HEK293 (cell line): ENCODE results near the gene FBLN2.

Source experiments
- CTCF ChIA-PET: fragments of 350-600 bp; formaldehyde crosslinking; extraction: SDS; loops from one replicate; lab custom pipeline; 2021; ENCODE audit warnings: antibody characterized with exemption; lab: Yijun Ruan, JAX
- POLR2A ChIA-PET: fragments of 300-600 bp; formaldehyde crosslinking; extraction: SDS; loops from one replicate; lab custom pipeline; 2020; ENCODE audit warnings: antibody characterized with exemption, inconsistent platforms; lab: Yijun Ruan, JAX
- H3K27ac ChIP-seq: fragments of 200-500 bp; sonication (Bioruptor generic); 2 replicates; pipeline ENCODE4 v1.5.1; 2014; ENCODE audit warnings: low read depth, low read length, control low read depth, inconsistent platforms; ENCODE audit errors: extremely low read depth
- H3K36me3 ChIP-seq, 2 experiments: fragments of 200-500 bp in 1 of 2; sonication (Bioruptor generic) in 1 of 2; 1 replicate in 1 of 2; 2 replicates in 1 of 2; pipeline ENCODE4 v1.5.1; 2014 to 2017; ENCODE audit warnings: inconsistent platforms in 2 of 2, low read length in 2 of 2; ENCODE audit not compliant: control insufficient read depth in 2 of 2, insufficient read depth in 1 of 2
- H3K4me1 ChIP-seq: fragments of 200-500 bp; sonication (Bioruptor generic); 2 replicates; pipeline ENCODE4 v1.5.1; 2014; ENCODE audit warnings: mild to moderate bottlenecking, low read length, inconsistent platforms; ENCODE audit not compliant: control insufficient read depth, insufficient read depth
- H3K4me3 ChIP-seq: 2 replicates; pipeline ENCODE4 v1.5.1; 2011; ENCODE audit warnings: low read depth, mild to moderate bottlenecking, control low read depth, low read length, moderate library complexity
- H3K9me3 ChIP-seq: fragments of 200-500 bp; sonication (Bioruptor generic); 2 replicates; pipeline ENCODE4 v1.5.1; 2014; ENCODE audit warnings: low read depth, low read length, inconsistent platforms; ENCODE audit not compliant: control insufficient read depth, insufficient read depth
- GLIS1 ChIP-seq: fragments of 450-650 bp; formaldehyde crosslinking; IDR thresholded peaks from 2 replicates; pipeline ENCODE4 v1.5.1; 2016; ENCODE audit warnings: missing biosample characterization, missing genetic modification characterization
- GLIS2 ChIP-seq: fragments of 450-650 bp; formaldehyde crosslinking; IDR thresholded peaks from 2 replicates; pipeline ENCODE4 v1.5.1; 2016; ENCODE audit warnings: missing biosample characterization, missing genetic modification characterization
- KLF1 ChIP-seq: fragments of 450-650 bp; formaldehyde crosslinking; IDR thresholded peaks from 2 replicates; pipeline ENCODE4 v1.5.1; 2016; ENCODE audit warnings: missing biosample characterization, missing genetic modification characterization
- KLF8 ChIP-seq: fragments of 450-650 bp; formaldehyde crosslinking; IDR thresholded peaks from 2 replicates; pipeline ENCODE4 v1.5.1; 2016; ENCODE audit warnings: missing biosample characterization, missing genetic modification characterization
- SCRT2 ChIP-seq: fragments of 450-650 bp; formaldehyde crosslinking; IDR thresholded peaks from 2 replicates; pipeline ENCODE4 v1.5.1; 2016; ENCODE audit warnings: missing biosample characterization, missing genetic modification characterization
- ZBTB1 ChIP-seq: fragments of 450-650 bp; formaldehyde crosslinking; IDR thresholded peaks from 2 replicates; pipeline ENCODE4 v1.5.1; 2016; ENCODE audit warnings: missing biosample characterization, missing genetic modification characterization
- ZBTB17 ChIP-seq: fragments of 450-650 bp; formaldehyde crosslinking; IDR thresholded peaks from 2 replicates; pipeline ENCODE4 v1.5.1; 2016; ENCODE audit warnings: missing biosample characterization, missing genetic modification characterization
- ZBTB20 ChIP-seq: fragments of 450-650 bp; formaldehyde crosslinking; IDR thresholded peaks from 2 replicates; pipeline ENCODE4 v1.5.1; 2016; ENCODE audit warnings: missing biosample characterization, missing genetic modification characterization
- ZBTB48 ChIP-seq: fragments of 450-650 bp; formaldehyde crosslinking; IDR thresholded peaks from 2 replicates; pipeline ENCODE4 v1.5.1; 2016; ENCODE audit warnings: missing biosample characterization, missing genetic modification characterization
- ZBTB7A ChIP-seq: fragments of 450-650 bp; formaldehyde crosslinking; IDR thresholded peaks from 2 replicates; pipeline ENCODE4 v1.5.1; 2016; ENCODE audit warnings: low read depth, missing biosample characterization, missing genetic modification characterization
- ZEB2 ChIP-seq: fragments of 450-650 bp; formaldehyde crosslinking; IDR thresholded peaks from 2 replicates; pipeline ENCODE4 v1.5.1; 2016; ENCODE audit warnings: missing biosample characterization, missing genetic modification characterization
- ZIC2 ChIP-seq: fragments of 450-650 bp; formaldehyde crosslinking; IDR thresholded peaks from 2 replicates; pipeline ENCODE4 v1.5.1; 2016; ENCODE audit warnings: missing biosample characterization, missing genetic modification characterization
- ZNF121 ChIP-seq: fragments of 450-650 bp; formaldehyde crosslinking; IDR thresholded peaks from 2 replicates; pipeline ENCODE4 v1.5.1; 2016; ENCODE audit warnings: missing biosample characterization, missing genetic modification characterization
- ZNF132 ChIP-seq: fragments of 450-650 bp; formaldehyde crosslinking; IDR thresholded peaks from 2 replicates; pipeline ENCODE4 v1.5.1; 2017; ENCODE audit warnings: missing biosample characterization, missing genetic modification characterization, borderline replicate concordance
- ZNF155 ChIP-seq: fragments of 450-650 bp; formaldehyde crosslinking; IDR thresholded peaks from 2 replicates; pipeline ENCODE4 v1.5.1; 2016; ENCODE audit warnings: missing biosample characterization, missing genetic modification characterization
- ZNF169 ChIP-seq: fragments of 450-650 bp; formaldehyde crosslinking; IDR thresholded peaks from 2 replicates; pipeline ENCODE4 v1.5.1; 2016; ENCODE audit warnings: missing biosample characterization, missing genetic modification characterization
- ZNF221 ChIP-seq: fragments of 450-650 bp; formaldehyde crosslinking; IDR thresholded peaks from 2 replicates; pipeline ENCODE4 v1.5.1; 2017; ENCODE audit warnings: missing biosample characterization, missing genetic modification characterization, borderline replicate concordance
- ZNF311 ChIP-seq: fragments of 450-650 bp; formaldehyde crosslinking; IDR thresholded peaks from 2 replicates; pipeline ENCODE4 v1.5.1; 2017; ENCODE audit warnings: missing biosample characterization, missing genetic modification characterization, borderline replicate concordance
- ZNF335 ChIP-seq: fragments of 450-650 bp; formaldehyde crosslinking; conservative IDR thresholded peaks from 2 replicates; pipeline ENCODE4 v1.5.1; 2016; ENCODE audit warnings: missing biosample characterization, missing genetic modification characterization
- ZNF366 ChIP-seq: fragments of 450-650 bp; formaldehyde crosslinking; conservative IDR thresholded peaks from 2 replicates; pipeline ENCODE4 v1.5.1; 2016; ENCODE audit warnings: missing biosample characterization, missing genetic modification characterization
- ZNF37A ChIP-seq: fragments of 450-650 bp; IDR thresholded peaks from 2 replicates; pipeline ENCODE4 v1.5.1; 2018; ENCODE audit warnings: missing biosample characterization, missing genetic modification characterization
- ZNF600 ChIP-seq: fragments of 450-650 bp; formaldehyde crosslinking; IDR thresholded peaks from 2 replicates; pipeline ENCODE4 v1.5.1; 2016; ENCODE audit warnings: missing biosample characterization, missing genetic modification characterization
- ZNF654 ChIP-seq: fragments of 450-650 bp; formaldehyde crosslinking; IDR thresholded peaks from 2 replicates; pipeline ENCODE4 v1.5.1; 2016; ENCODE audit warnings: low read depth, missing biosample characterization, missing genetic modification characterization
- ZNF664 ChIP-seq: fragments of 450-650 bp; formaldehyde crosslinking; IDR thresholded peaks from 2 replicates; pipeline ENCODE4 v1.5.1; 2016; ENCODE audit warnings: missing biosample characterization, missing genetic modification characterization
- ZXDB ChIP-seq: fragments of 450-650 bp; formaldehyde crosslinking; IDR thresholded peaks from 2 replicates; pipeline ENCODE4 v1.5.1; 2016; ENCODE audit warnings: missing biosample characterization, missing genetic modification characterization
- TF ChIP-seq, protein P1 (sequence below): fragments of 450-650 bp; formaldehyde crosslinking; IDR thresholded peaks from 2 replicates; pipeline ENCODE4 v1.5.1; 2017; ENCODE audit warnings: missing biosample characterization, missing genetic modification characterization
- TF ChIP-seq, protein P2 (sequence below): fragments of 450-650 bp; formaldehyde crosslinking; conservative IDR thresholded peaks from 2 replicates; pipeline ENCODE4 v1.5.1; 2016; ENCODE audit warnings: low read depth, missing biosample characterization, missing genetic modification characterization

The FBLN2 gene

DNA sequence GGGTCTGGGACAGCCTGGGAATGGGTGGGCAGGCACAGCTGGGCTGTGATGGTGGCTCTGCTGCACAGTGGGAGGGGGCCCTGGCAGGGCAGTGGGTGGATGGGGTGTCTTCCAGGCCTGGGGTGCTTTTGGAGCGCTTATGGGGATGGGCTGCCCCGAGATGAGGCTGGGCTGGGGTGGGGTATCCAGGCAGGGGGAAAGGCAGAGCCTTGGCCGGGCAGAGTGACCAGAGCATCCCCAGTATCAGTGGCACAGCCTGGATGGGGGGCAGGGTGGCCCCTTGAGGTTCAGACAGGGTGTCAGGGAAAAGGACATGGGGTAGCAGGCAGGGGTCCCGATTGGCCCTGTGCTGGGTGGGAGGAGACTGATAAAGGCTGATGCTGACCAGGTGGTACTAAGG, 42.2 kb upstream of the FBLN2 start:
- no peaks in the 10 kb centered on the region for H3K36me3 ChIP-seq
- H3K27ac ChIP-seq: no peak overlapping the region
- POLR2A ChIA-PET: interaction anchor here (0.5 kb wide), 1 partner anchor 24 kb away, joined by 3 read pairs; no protein-coding TSS in a partner anchor
- H3K4me1 ChIP-seq: peaks cover 6% of the 10 kb centered on the region; the same call in 1 of the 2 replicates
- no peaks in the 10 kb centered on the region for H3K9me3 ChIP-seq
- TF ChIP-seq ZEB2 (tag by site-specific recombination) (no peak), GLIS2 (tag by site-specific recombination) (peak; percentile 58; the same call in 1 of the 2 replicates)
- CTCF ChIA-PET: interaction anchor here (0.6 to 3.4 kb wide), 3 partner anchors 12 to 142 kb away, joined by 3 to 20 read pairs (median 4); no protein-coding TSS in a partner anchor
- no peak overlapping the region for H3K4me3 ChIP-seq

DNA sequence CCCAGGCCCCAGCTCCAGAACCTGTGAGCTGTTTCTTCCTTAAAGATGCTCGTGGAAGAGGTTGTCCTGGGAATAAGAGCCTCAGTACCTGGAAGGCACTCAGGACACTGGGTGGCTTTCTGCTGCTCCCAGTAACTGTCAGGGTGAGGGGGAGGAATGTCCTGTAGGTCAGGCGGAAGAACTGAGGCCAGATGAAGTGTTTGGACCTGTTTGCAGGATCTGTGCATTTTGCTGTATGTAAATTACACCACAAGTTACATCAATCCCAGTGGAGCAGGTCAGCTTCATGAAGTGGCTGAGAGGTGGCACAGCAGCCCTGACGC, 41.7 kb upstream of the FBLN2 start:
- H3K9me3 ChIP-seq: no peaks in the 10 kb centered on the region
- H3K36me3 ChIP-seq: no peaks in the 10 kb centered on the region
- no peak overlapping the region for H3K4me3 ChIP-seq
- TF ChIP-seq ZBTB17 (tag by site-specific recombination): peak; percentile 63; the same call in 1 of the 2 replicates
- TF ChIP-seq SCRT2 (tag by site-specific recombination): peak; percentile 29; the same call in 1 of the 2 replicates
- peak; percentile 82 for TF ChIP-seq ZNF600
- TF ChIP-seq ZNF169 (tag by site-specific recombination): no peak
- TF ChIP-seq ZNF664 (tag by site-specific recombination): no peak
- CTCF ChIA-PET: interaction anchor here (0.6 to 3.4 kb wide), 3 partner anchors 12 to 142 kb away, joined by 3 to 20 read pairs (median 4); no protein-coding TSS in a partner anchor
- no peak overlapping the region; the same call in 1 of the 2 replicates for H3K27ac ChIP-seq
- POLR2A ChIA-PET: interaction anchor here (0.5 kb wide), 1 partner anchor 23 kb away, joined by 3 read pairs; no protein-coding TSS in a partner anchor
- H3K4me1 ChIP-seq: peaks cover 6% of the 10 kb centered on the region; the same call in 1 of the 2 replicates

DNA sequence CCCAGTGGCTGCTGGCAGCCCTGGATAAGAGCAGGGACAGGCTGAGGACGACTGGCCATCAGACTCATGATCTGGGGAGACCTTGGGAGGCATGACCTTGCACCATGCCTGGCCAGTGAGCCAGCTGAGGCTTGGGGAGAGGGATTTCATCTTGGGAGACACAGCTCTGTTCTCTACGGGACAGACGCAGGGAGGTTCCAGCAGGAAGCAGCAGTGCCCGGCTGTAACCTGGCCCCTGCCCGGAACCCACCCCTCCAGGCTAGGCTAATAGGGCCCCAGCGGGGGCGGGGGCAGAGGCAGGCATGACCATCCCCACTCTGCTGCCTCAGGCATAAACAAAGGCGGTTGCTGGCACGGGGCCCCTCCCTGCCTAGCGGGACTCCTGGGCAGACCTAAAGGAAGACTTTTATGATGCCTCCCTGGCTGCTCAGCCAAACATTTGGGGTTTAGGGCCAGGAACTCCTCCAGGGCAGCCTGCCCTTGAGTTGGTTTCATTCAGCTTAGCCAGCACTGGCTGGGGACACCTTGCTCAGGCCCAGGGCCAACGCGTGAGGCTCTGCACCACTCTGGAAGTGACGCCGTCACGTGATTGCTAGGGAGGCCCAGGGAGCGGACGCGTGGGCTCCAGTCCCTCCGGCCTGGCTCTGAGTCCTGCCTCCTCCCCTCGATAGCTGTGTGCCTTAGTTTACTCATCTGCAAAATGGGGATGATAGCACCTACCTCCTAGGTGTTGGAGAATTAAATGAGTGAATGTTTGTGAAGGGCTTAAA, 41.2 kb upstream of the FBLN2 start:
- Histone ChIP-seq H3K4me3 (no peak overlapping the region), H3K27ac (no peak overlapping the region; the same call in 1 of the 2 replicates), H3K9me3 (no peaks in the 10 kb centered on the region), H3K36me3 (no peaks in the 10 kb centered on the region), H3K4me1 (peaks cover 6% of the 10 kb centered on the region; the same call in 1 of the 2 replicates)
- POLR2A ChIA-PET: interaction anchor here (0.5 kb wide), 1 partner anchor 133 kb away, joined by 3 read pairs; no protein-coding TSS in a partner anchor
- CTCF ChIA-PET: interaction anchor here (0.6 to 3.4 kb wide), 3 partner anchors 13 to 141 kb away, joined by 3 to 20 read pairs (median 4); no protein-coding TSS in a partner anchor
- TF ChIP-seq, protein P1, sequence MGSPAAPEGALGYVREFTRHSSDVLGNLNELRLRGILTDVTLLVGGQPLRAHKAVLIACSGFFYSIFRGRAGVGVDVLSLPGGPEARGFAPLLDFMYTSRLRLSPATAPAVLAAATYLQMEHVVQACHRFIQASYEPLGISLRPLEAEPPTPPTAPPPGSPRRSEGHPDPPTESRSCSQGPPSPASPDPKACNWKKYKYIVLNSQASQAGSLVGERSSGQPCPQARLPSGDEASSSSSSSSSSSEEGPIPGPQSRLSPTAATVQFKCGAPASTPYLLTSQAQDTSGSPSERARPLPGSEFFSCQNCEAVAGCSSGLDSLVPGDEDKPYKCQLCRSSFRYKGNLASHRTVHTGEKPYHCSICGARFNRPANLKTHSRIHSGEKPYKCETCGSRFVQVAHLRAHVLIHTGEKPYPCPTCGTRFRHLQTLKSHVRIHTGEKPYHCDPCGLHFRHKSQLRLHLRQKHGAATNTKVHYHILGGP (tag by site-specific recombination): no peak
- no peak for TF ChIP-seq ZNF132 (tag by site-specific recombination)
- TF ChIP-seq ZNF654 (tag by site-specific recombination): no peak
- peak; percentile 51; the same call in 1 of the 2 replicates for TF ChIP-seq KLF1 (tag by site-specific recombination)
- TF ChIP-seq ZNF335 (tag by site-specific recombination): peak; percentile 33; the same call in 1 of the 2 replicates
- TF ChIP-seq ZBTB1 (tag by site-specific recombination): no peak
- TF ChIP-seq, protein P2, sequence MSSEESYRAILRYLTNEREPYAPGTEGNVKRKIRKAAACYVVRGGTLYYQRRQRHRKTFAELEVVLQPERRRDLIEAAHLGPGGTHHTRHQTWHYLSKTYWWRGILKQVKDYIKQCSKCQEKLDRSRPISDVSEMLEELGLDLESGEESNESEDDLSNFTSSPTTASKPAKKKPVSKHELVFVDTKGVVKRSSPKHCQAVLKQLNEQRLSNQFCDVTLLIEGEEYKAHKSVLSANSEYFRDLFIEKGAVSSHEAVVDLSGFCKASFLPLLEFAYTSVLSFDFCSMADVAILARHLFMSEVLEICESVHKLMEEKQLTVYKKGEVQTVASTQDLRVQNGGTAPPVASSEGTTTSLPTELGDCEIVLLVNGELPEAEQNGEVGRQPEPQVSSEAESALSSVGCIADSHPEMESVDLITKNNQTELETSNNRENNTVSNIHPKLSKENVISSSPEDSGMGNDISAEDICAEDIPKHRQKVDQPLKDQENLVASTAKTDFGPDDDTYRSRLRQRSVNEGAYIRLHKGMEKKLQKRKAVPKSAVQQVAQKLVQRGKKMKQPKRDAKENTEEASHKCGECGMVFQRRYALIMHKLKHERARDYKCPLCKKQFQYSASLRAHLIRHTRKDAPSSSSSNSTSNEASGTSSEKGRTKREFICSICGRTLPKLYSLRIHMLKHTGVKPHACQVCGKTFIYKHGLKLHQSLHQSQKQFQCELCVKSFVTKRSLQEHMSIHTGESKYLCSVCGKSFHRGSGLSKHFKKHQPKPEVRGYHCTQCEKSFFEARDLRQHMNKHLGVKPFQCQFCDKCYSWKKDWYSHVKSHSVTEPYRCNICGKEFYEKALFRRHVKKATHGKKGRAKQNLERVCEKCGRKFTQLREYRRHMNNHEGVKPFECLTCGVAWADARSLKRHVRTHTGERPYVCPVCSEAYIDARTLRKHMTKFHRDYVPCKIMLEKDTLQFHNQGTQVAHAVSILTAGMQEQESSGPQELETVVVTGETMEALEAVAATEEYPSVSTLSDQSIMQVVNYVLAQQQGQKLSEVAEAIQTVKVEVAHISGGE (tag by site-specific recombination): no peak
- peak; percentile 89 for TF ChIP-seq ZIC2 (tag by site-specific recombination)
- 0 out of 2 replicates have a peak, but pooled peaks have one; percentile 2 for TF ChIP-seq ZBTB17 (tag by site-specific recombination)
- TF ChIP-seq ZNF600: no peak
- TF ChIP-seq GLIS1 (tag by site-specific recombination): peak; percentile 55
- TF ChIP-seq ZNF37A (tag by site-specific recombination): no peak
- TF ChIP-seq ZNF155 (tag by site-specific recombination): no peak
- no peak for TF ChIP-seq ZBTB7A
- TF ChIP-seq ZNF221 (tag by site-specific recombination): no peak
- no peak for TF ChIP-seq KLF8 (tag by site-specific recombination)
- TF ChIP-seq ZNF311 (tag by site-specific recombination): no peak
- TF ChIP-seq ZBTB48 (tag by site-specific recombination): 0 out of 2 replicates have a peak, but pooled peaks have one; percentile 11
- no peak for TF ChIP-seq ZXDB
- TF ChIP-seq ZNF121 (tag by site-specific recombination): no peak
- TF ChIP-seq ZNF366 (tag by site-specific recombination): no peak
- TF ChIP-seq ZBTB20 (tag by site-specific recombination): no peak; the same call in 1 of the 2 replicates
